Osteocyte (in vitro differentiated cells): ENCODE results near the gene MRGPRD. TPM values are rescaled to one million over a fixed set of nuclear protein-coding genes. Genes with fewer than 3 reads are reported as not detected.
A peak's percentile ranks its signal among the peaks of the same experiment; 100 is the strongest.

Source experiments
- DNase-seq: peaks from one replicate; pipeline ENCODE4 v3.0.0; 2021; ENCODE audit warnings: mixed read lengths; ENCODE audit not compliant: unreplicated experiment; ENCODE audit errors: extremely low spot score
- H3K27ac Mint-ChIP-seq: one replicate; pipeline ENCODE4 v1.8.0; 2021; ENCODE audit warnings: mild to moderate bottlenecking, mixed read lengths; ENCODE audit not compliant: unreplicated experiment
- H3K27me3 Mint-ChIP-seq: one replicate; pipeline ENCODE4 v1.8.0; 2021; ENCODE audit warnings: mixed read lengths; ENCODE audit not compliant: unreplicated experiment
- H3K36me3 Mint-ChIP-seq: one replicate; pipeline ENCODE4 v1.8.0; 2021; ENCODE audit warnings: mixed read lengths; ENCODE audit not compliant: unreplicated experiment
- H3K4me1 Mint-ChIP-seq: one replicate; pipeline ENCODE4 v1.8.0; 2021; ENCODE audit warnings: mixed read lengths; ENCODE audit not compliant: unreplicated experiment
- H3K4me3 Mint-ChIP-seq: one replicate; pipeline ENCODE4 v1.8.0; 2021; ENCODE audit warnings: mild to moderate bottlenecking, moderate library complexity, mixed read lengths; ENCODE audit not compliant: unreplicated experiment
- H3K9me3 Mint-ChIP-seq: one replicate; pipeline ENCODE4 v1.8.0; 2021; ENCODE audit warnings: mixed read lengths; ENCODE audit not compliant: unreplicated experiment
- CTCF ChIP-seq: fragments of 200-600 bp; sonication (generic); IDR thresholded peaks from 2 replicates; pipeline ENCODE4 v1.5.0; 2021; ENCODE audit warnings: antibody characterized with exemption, mild to moderate bottlenecking, moderate library complexity
- total RNA-seq: library from RNA; stranded (reverse); gene quantifications from 2 replicates; pipeline ENCODE4 v1.2.1, GENCODE V29; 2021

MRGPRD gene
- total RNA-seq, 1 donor from 2014 or later = not detected

GRCh38 chr11:68993546-68993945 is 12.8 kb upstream of the MRGPRD start:
- peak; percentile 32 for DNase-seq
- H3K4me1 Mint-ChIP-seq = peaks cover 19% of the 10 kb centered on the region
- no peaks in the 10 kb centered on the region for H3K36me3 Mint-ChIP-seq
- H3K9me3 Mint-ChIP-seq = no peaks in the 10 kb centered on the region
- no peak overlapping the region for H3K27ac Mint-ChIP-seq
- peaks cover 25% of the 10 kb centered on the region for H3K27me3 Mint-ChIP-seq
- H3K4me3 Mint-ChIP-seq = no peak overlapping the region
- TF ChIP-seq CTCF = no peak

- Mint-ChIP-seq H3K9me3 (no peaks in the 10 kb centered on the region), H3K4me3 (no peak overlapping the region), H3K36me3 (no peaks in the 10 kb centered on the region), H3K27me3 (peaks cover 32% of the 10 kb centered on the region), H3K27ac (no peak overlapping the region), H3K4me1 (peaks cover 11% of the 10 kb centered on the region)
- peak; percentile 74 for DNase-seq
- no peak for TF ChIP-seq CTCF
Measured at GRCh38 chr11:68992743-68993255, 12.0 kb upstream of the MRGPRD start.

- peak; percentile 76 for DNase-seq
- Mint-ChIP-seq H3K9me3 (peaks cover 13% of the 10 kb centered on the region), H3K27me3 (peaks cover 45% of the 10 kb centered on the region), H3K27ac (no peak overlapping the region), H3K4me3 (no peak overlapping the region), H3K4me1 (peaks cover 10% of the 10 kb centered on the region), H3K36me3 (peaks cover 7% of the 10 kb centered on the region)
- no peak for TF ChIP-seq CTCF
Measured at GRCh38 chr11:68990995-68991780, 10.4 kb upstream of the MRGPRD start.

- H3K4me3 Mint-ChIP-seq = no peak overlapping the region
- DNase-seq = peak; percentile 60
- no peak overlapping the region for H3K27ac Mint-ChIP-seq
- H3K9me3 Mint-ChIP-seq = peaks cover 14% of the 10 kb centered on the region
- H3K4me1 Mint-ChIP-seq = peaks cover 5% of the 10 kb centered on the region
- peaks cover 52% of the 10 kb centered on the region for H3K27me3 Mint-ChIP-seq
- H3K36me3 Mint-ChIP-seq = peaks cover 7% of the 10 kb centered on the region
- no peak for TF ChIP-seq CTCF
Measured at GRCh38 chr11:68989936-68990606, 9.3 kb upstream of the MRGPRD start.

GRCh38 chr11:68988491-68988890 is 7.7 kb upstream of the MRGPRD start:
- Mint-ChIP-seq H3K36me3 (peaks cover 7% of the 10 kb centered on the region), H3K27ac (no peak overlapping the region), H3K9me3 (peaks cover 14% of the 10 kb centered on the region), H3K27me3 (peaks cover 59% of the 10 kb centered on the region), H3K4me3 (no peak overlapping the region), H3K4me1 (no peaks in the 10 kb centered on the region)
- no peak for TF ChIP-seq CTCF
- DNase-seq = no peak
